TTC549 (cell line): Measurements from ENCODE around the gene VMA21.

ENCODE experiments used
- FAIRE-seq: peaks from 2 replicates; lab custom pipeline; 2012; peaks lifted over from hg19 to GRCh38; lab: Jason Lieb, UNC

VMA21 gene, protein sequence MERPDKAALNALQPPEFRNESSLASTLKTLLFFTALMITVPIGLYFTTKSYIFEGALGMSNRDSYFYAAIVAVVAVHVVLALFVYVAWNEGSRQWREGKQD

DNA sequence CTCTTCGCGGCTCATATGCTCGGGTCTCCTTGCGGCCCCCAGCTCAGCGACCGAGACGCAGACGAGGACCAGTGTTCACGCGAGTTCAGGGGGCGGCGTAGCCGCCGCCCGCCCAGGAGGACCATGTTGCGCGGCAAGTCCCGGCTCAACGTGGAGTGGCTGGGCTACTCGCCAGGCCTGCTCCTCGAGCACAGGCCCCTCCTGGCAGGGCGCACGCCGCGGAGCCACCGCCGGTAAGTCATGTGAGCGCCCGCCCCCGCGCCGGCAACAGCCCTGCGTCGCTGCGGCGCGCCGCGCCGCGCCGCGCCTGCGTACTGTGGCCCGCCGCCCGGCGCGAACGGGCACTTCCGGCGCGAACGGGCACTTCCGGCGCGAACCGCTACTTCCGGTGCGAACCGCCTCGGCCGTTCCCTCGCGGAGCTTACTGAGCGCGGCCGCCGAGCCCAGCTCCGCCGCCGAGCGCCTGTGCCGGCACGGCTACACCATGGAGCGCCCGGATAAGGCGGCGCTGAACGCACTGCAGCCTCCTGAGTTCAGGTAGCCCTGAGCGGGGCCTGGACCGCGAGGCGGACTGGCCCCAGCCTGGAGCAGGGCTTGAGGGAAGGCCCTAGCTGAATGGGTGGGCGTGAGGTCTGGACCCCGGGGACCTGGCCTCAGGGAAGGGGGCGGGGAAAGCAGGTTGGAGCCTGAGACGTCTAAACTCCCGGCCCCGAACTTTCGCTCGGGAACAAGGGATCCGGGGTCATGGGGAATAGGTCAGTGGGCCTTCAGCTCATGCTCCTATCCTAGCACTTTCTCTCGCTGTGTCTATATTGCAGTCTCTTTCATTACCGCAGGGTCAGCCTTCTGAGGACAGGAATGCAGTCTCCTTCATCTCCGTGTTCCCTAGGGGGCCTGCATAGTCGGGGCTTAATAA lies at the start of gene VMA21:
Gene VMA21 (plus strand): TSS at position 382 of the 916 bp plus-strand sequence. CDS start 103 bp downstream, at position 485.
- no peak for FAIRE-seq

GRCh38 chrX:151359341-151359740 lies 37.7 kb upstream of the VMA21 start:
- no peak for FAIRE-seq

DNA sequence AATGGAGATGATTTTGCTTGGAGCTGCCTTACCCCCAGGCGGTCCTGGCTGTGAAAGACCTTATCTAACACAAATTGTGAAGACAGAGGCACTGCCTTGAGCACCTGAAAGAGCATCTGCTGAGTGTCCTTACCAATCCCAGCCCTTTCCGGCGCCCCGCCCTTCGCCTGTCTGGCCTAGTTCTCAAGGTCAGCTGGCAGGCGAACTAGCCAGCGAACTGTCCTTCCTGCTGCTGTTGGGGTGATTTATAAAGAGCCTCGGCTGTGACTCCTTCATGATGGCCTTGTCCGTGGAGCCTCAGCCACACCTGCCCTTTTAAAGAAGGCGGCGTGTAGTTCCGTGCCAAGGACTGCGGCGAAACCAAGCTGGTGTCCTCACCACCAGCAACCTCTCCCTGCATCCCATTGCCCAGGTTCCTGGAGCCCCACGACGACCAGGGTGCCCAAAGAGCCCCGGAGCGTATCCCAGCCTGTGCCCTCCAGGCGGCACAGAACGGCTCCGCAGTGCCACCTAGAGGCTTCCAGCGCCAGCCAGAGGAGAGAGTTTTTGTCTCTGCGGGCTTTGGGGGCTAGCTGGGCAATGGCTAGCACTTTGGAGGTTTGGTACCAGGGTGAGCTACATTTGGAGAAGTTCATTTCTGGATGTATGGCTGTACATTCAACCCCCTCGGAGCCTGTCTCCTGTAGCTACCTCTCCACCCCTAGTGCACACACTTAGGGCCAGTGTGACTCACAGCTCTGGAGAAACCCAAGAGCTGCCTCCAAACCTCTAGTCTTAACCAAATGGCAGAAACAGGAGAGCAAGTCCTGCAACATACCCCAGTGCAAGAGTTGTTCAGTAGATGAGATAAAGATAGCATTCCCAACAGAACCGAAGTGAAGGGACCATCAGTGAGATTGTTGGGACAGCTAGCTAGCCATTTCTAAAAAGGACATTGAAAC lies 36.8 kb upstream of the VMA21 start:
- no peak for FAIRE-seq

DNA sequence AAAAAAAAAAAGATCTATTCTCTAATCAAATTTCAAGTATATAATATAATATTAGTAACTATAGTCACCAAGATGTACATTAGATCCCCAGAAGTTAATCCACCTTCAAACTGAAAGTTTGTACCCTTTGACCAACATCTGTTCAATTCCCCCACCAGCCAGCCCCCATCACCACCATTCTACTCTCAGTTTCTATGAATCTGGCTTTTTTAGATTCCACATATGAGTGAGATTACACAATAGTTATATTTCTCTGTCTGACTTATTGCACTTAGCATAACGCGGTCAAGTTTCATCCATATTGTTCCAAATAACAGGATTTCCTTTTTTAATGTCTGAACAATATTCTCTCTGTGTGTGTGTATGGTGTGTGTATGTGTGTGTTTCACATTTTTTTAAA lies 33.7 kb upstream of the VMA21 start:
- no peak for FAIRE-seq

DNA sequence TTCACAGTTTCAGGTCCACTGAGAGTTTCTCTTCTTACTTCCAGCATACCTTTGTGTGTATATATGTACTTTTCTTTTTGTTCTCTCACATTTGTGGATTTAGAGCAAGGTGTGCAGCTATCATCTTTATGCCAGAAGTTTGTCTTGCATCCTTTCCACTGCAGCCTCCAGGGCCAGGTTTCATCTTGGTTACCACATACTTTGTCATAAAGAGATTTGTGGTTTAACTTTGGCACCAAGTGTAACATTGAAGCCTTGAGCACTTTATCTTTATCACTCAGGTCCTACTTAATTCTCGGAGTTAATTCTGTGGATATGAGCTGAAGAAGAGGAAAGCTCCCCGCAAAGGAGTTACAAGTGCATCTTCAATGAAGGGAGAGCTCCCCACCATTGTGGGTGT lies 31.4 kb upstream of the VMA21 start:
- no peak for FAIRE-seq

- FAIRE-seq, result no peak
Measured at GRCh38 chrX:151370906-151371305, 26.1 kb upstream of the VMA21 start.

DNA sequence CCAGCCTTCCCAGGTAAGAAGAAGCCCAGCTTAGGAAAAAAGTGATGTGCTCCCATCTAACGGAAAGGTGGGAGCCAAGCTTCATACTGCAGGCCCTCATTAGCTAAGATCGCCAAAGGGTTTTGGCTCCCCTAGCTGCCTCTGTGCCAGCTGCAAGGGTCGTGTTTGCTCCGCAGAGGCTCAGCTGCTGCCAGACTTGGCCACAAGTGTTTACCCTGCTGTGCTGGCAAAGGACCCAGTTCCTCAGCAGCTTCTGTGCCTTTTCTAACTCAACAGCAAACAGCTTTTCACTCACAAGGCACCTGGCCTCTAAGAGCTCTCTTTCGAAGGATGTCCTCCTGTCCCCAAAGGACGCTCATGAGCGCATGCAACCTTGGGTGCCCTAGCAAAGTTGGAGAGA lies 12.2 kb upstream of the VMA21 start:
- no peak for FAIRE-seq

GRCh38 chrX:151386838-151387459 lies 10.1 kb upstream of the VMA21 start:
- no peak for FAIRE-seq

GRCh38 chrX:151391722-151392121 lies 5.3 kb upstream of the VMA21 start:
- FAIRE-seq, result no peak

GRCh38 chrX:151393514-151393913 lies 3.5 kb upstream of the VMA21 start:
- no peak for FAIRE-seq

- no peak for FAIRE-seq
Measured at GRCh38 chrX:151396042-151396824, 773 bp upstream of the VMA21 start.

GRCh38 chrX:151397741-151398070 lies 700 bp downstream of the VMA21 start:
- FAIRE-seq, result no peak

- no peak for FAIRE-seq
Measured at GRCh38 chrX:151398346-151398745, 1.3 kb downstream of the VMA21 start.

GRCh38 chrX:151402719-151403390 lies 5.8 kb downstream of the VMA21 start:
- no peak for FAIRE-seq

DNA sequence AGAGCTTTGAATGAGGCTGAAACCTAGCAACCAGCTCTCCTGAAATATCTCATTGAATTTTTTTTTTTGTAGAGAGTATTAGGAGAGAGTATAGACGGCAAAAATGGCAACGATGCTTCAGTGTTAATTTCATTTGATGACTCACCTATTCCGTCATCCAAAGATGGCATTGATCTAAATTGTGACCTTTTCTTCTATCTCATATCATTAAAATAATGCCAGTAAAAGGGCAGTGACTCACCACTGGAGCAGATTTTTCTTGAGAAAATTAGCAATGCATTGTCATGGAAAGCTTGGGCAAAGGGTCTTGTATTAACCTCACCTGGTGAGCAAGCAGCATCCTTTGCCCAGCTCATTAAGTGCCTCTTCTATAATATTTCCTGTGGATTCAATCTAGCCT lies 19.6 kb downstream of the VMA21 start:
- FAIRE-seq, result no peak

DNA sequence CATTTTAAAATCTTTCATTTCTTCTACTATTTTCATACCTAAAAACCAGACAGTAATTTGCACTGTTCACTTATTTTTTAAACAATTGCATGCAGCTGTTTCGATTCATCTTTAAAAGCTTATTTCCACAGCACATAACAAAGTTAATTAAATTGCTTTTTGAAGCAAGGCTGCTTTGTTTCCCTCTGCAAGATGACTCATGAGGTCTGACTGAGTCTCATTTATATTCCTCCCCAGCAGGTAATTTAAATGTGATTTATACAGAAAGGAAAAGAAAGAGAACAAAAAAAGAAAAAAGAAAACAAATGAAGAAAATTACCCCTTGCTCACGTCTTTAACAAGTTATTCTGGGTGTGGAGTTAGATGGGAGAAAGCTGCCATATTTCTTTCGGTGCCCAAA lies 22.8 kb downstream of the VMA21 start:
- no peak for FAIRE-seq

DNA sequence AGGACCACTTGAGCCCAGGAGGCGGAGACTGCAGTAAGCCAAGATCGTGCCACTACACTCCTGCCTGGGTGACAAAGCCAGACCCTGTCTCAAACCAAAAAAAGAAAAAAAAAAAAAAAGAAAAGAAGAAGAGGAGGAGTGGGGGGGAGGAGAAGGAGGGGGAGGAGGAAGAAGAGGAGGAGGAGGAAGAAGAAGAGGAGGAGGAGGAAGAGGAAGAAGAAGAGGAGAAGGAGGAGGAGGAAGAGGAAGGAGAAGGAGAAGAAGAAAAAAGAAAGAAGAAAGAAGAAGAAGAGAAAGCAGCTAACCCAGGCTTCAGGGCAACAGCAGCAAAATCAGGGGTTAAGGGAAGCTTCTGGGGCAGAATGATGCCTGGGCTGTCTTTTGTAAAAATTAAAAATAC lies 27.5 kb downstream of the VMA21 start:
- FAIRE-seq, result no peak

DNA sequence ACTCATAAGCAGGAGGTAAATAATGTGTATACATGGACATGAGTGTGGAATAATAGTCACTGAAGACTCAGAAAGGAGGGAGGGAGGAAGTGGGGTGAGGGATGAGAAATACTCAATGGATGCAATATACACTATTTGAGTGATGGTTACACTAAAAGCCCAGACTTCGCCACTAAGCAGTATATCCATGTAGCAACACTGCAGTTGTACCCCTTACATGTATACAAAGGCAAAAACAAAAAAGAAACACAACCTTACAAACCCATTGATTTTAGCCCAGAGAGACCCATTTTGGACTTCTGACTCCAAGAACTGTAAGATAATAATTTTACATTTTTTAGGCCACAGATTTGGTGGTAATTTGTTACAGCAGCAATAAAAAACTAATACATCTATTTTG lies 51.5 kb downstream of the VMA21 start:
- FAIRE-seq, result no peak

GRCh38 chrX:151458824-151459223 lies 61.8 kb downstream of the VMA21 start:
- FAIRE-seq, result no peak
